ENCODE results near the gene CNIH2. TPM values are rescaled to one million over a fixed set of nuclear protein-coding genes. Genes with fewer than 3 reads are reported as not detected.
A peak's percentile ranks its signal among the peaks of the same experiment; 100 is the strongest.
"Not testable (repeated sequence)": the region's sequence is repeated elsewhere in the genome, so short reads cannot be mapped to it uniquely, and the experiment has no call there.

Gene CNIH2
- total and polyA plus RNA-seq, 2 experiments from 2014 or later = 2.1 to 8.9 TPM

DNA sequence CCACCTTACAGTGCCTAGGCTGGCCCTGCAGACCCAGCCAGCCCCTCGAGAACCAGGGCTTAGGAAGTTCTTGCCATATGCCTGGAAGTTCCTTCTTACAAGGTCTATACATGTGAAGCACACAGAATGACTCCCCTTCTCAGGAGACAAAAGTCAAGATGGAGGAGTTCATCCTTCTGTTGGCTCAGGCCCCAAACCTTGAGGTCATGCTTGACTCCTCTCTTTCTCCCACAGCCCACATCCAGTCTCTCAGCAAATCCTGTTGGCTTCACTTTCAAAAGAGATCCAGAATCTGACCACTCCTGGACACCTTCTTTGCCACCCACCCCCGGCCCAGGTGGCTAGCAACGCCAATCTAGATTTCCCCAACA is 40.6 kb downstream of the CNIH2 start:
- Histone ChIP-seq H3K9me3 (ENCODE audit: low read depth) (no peaks in the 10 kb centered on the region), H3K4me1 (ENCODE audit: low read depth) (peaks cover 24% of the 10 kb centered on the region), H3K27me3 (no peaks in the 10 kb centered on the region), H3K4me3 (no peak overlapping the region), H3K27ac (no peak overlapping the region), H3K36me3 (no peaks in the 10 kb centered on the region)
- DNase-seq (ENCODE audit: low read depth in 1 of 2, low spot score in 1 of 2) = no peak
- TF ChIP-seq, protein P1, sequence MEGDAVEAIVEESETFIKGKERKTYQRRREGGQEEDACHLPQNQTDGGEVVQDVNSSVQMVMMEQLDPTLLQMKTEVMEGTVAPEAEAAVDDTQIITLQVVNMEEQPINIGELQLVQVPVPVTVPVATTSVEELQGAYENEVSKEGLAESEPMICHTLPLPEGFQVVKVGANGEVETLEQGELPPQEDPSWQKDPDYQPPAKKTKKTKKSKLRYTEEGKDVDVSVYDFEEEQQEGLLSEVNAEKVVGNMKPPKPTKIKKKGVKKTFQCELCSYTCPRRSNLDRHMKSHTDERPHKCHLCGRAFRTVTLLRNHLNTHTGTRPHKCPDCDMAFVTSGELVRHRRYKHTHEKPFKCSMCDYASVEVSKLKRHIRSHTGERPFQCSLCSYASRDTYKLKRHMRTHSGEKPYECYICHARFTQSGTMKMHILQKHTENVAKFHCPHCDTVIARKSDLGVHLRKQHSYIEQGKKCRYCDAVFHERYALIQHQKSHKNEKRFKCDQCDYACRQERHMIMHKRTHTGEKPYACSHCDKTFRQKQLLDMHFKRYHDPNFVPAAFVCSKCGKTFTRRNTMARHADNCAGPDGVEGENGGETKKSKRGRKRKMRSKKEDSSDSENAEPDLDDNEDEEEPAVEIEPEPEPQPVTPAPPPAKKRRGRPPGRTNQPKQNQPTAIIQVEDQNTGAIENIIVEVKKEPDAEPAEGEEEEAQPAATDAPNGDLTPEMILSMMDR (IDR thresholded peaks at IDR 0.05; ENCODE audit: low read depth, low read length) = no peak

GRCh38 chr11:66320289-66320688 is 42.3 kb downstream of the CNIH2 start:
- H3K9me3 ChIP-seq (ENCODE audit: low read depth); DNase-seq (ENCODE audit: low read depth in 1 of 2, low spot score in 1 of 2); H3K36me3 ChIP-seq; H3K27ac ChIP-seq; H3K4me3 ChIP-seq; H3K27me3 ChIP-seq: not testable (repeated sequence)
- H3K4me1 ChIP-seq (ENCODE audit: low read depth) = peaks cover 16% of the 10 kb centered on the region

DNA sequence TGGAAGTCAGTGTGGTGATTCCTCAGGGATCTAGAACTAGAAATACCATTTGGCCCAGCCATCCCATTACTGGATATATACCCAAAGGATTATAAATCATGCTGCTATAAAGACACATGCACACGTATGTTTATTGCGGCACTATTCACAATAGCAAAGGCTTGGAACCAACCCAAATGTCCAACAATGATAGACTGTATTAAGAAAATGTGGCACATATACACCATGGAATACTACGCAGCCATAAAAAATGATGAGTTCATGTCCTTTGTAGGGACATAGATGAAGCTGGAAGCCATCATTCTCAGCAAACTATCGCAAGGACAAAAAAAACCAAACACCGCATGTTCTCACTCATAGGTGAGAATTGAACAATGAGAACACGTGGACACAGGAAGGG is 42.8 kb downstream of the CNIH2 start:
- peaks cover 16% of the 10 kb centered on the region for H3K4me1 ChIP-seq (ENCODE audit: low read depth)
- H3K9me3 ChIP-seq (ENCODE audit: low read depth); H3K36me3 ChIP-seq; H3K4me3 ChIP-seq; DNase-seq (ENCODE audit: low read depth in 1 of 2, low spot score in 1 of 2); H3K27ac ChIP-seq; H3K27me3 ChIP-seq: not testable (repeated sequence)

GRCh38 chr11:66321606-66322005 is 43.6 kb downstream of the CNIH2 start:
- peaks cover 20% of the 10 kb centered on the region for H3K4me1 ChIP-seq (ENCODE audit: low read depth)

DNA sequence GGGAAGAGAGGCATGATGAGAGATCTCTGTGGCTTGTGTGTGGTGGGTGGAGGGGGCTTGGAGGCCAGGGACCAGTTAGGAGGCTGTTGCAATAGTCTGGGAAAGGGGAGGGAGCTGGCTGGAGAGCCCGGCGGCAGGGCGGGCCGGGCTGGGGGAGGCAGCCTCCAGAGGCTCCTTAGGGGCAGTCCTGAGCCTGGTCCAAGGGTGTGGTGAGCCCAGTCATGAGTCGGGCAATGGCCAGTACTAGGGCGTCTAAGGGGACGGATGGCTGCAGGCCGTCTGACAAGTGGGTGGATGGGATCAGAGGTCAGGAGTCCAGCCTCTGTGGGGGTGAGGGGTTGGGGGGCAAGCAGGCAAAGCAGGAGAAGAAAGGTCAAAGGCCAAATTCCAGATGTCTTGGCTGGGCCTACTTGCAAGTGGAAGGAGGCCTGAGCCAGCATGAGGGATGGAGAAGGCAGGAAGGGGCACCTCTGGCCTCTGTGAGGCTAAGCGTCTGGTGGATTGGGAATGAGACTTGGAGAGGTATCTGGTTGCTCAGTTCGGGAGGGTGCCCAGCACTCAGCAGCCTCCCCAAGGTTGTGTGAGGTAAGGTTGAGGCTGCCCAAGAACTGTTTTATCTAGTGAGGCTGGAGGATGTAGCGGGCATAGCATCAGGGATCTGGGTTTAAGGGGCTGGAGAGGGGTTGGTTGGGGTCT is 44.9 kb downstream of the CNIH2 start:
- Histone ChIP-seq H3K36me3 (no peaks in the 10 kb centered on the region), H3K4me1 (ENCODE audit: low read depth) (peaks cover 13% of the 10 kb centered on the region), H3K27ac (no peak overlapping the region), H3K9me3 (ENCODE audit: low read depth) (no peaks in the 10 kb centered on the region), H3K4me3 (no peak overlapping the region), H3K27me3 (no peaks in the 10 kb centered on the region)
- TF ChIP-seq, protein P1 (IDR thresholded peaks at IDR 0.05; ENCODE audit: low read depth, low read length) = no peak
- peak in 1 of 2 donors; percentile 83 for DNase-seq (ENCODE audit: low read depth in 1 of 2, low spot score in 1 of 2)

More at GRCh38 chr11:66321606-66322005, 43.6 kb downstream of the CNIH2 start:
- no peak for DNase-seq (ENCODE audit: low read depth in 1 of 2, low spot score in 1 of 2)
- no peaks in the 10 kb centered on the region for H3K27me3 ChIP-seq
- no peak overlapping the region for H3K4me3 ChIP-seq
- H3K27ac ChIP-seq = no peak overlapping the region
- TF ChIP-seq, protein P1 (IDR thresholded peaks at IDR 0.05; ENCODE audit: low read depth, low read length) = no peak
- no peaks in the 10 kb centered on the region for H3K36me3 ChIP-seq
- no peaks in the 10 kb centered on the region for H3K9me3 ChIP-seq (ENCODE audit: low read depth)

DNA sequence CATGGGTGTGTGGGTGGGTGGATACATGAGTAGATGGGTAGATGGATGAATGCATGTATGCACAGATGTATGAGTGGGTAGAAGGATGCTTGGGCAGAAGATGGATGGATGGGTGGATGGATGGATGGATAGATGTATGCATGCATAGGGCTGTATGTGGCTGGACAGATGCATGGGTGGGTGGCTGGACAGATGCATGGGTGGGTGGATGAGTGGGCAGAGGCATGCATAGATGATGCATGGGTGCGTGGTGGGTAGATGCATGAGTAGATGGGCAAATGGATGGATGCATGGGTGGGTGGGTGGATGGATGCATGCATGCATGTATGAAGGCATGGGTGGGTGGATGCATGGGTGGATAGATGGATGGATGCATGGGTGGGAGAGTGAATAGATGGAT is 45.7 kb downstream of the CNIH2 start:
- TF ChIP-seq, protein P1 (IDR thresholded peaks at IDR 0.05; ENCODE audit: low read depth, low read length) = no peak
- Histone ChIP-seq H3K36me3 (no peaks in the 10 kb centered on the region), H3K27me3 (no peaks in the 10 kb centered on the region), H3K27ac (no peak overlapping the region), H3K4me3 (no peak overlapping the region), H3K9me3 (ENCODE audit: low read depth) (no peaks in the 10 kb centered on the region), H3K4me1 (ENCODE audit: low read depth) (peaks cover 13% of the 10 kb centered on the region)
- DNase-seq (ENCODE audit: low read depth in 1 of 2, low spot score in 1 of 2) = no peak
